GM19023 (cell line): ENCODE results near the gene NR2C2AP.
A peak's percentile ranks its signal among the peaks of the same experiment; 100 is the strongest.
"Not testable (repeated sequence)": the region's sequence is repeated elsewhere in the genome, so short reads cannot be mapped to it uniquely, and the experiment has no call there.

Source experiments
- ATAC-seq: cut with Tn5 transposase; IDR thresholded peaks from one replicate; pipeline ENCODE4 v1.9.1; 2021; ENCODE audit warnings: mild to moderate bottlenecking, moderate library complexity; ENCODE audit not compliant: unreplicated experiment

NR2C2AP gene

GRCh38 chr19:19203012-19203856 lies at the start of gene NR2C2AP:
Gene NR2C2AP, minus strand, starts transcription at chr19:19203414. Its CDS starts 354 bp downstream, at chr19:19203060.
- ATAC-seq, result peak; percentile 82

GRCh38 chr19:19250196-19250801 lies 47.1 kb upstream of the NR2C2AP start:
- no peak for ATAC-seq

- ATAC-seq, result no peak
These were observed 37.3 kb upstream of the NR2C2AP start for GRCh38 chr19:19240476-19240875.

GRCh38 chr19:19239675-19240074 lies 36.5 kb upstream of the NR2C2AP start:
- ATAC-seq, result no peak

GRCh38 chr19:19238126-19238894 lies 35.1 kb upstream of the NR2C2AP start:
- ATAC-seq, result no peak

GRCh38 chr19:19236173-19236572 lies 33.0 kb upstream of the NR2C2AP start:
- no peak for ATAC-seq

GRCh38 chr19:19234220-19234816 lies 31.1 kb upstream of the NR2C2AP start:
- no peak for ATAC-seq

- ATAC-seq, result no peak
These were observed 29.1 kb upstream of the NR2C2AP start for GRCh38 chr19:19232261-19232721.

GRCh38 chr19:19230999-19231398 lies 27.8 kb upstream of the NR2C2AP start:
- ATAC-seq, result no peak

GRCh38 chr19:19229701-19230100 lies 26.5 kb upstream of the NR2C2AP start:
- ATAC-seq, result no peak

- ATAC-seq, result no peak
These were observed 24.0 kb upstream of the NR2C2AP start for GRCh38 chr19:19227217-19227616.

- ATAC-seq, result no peak
These were observed 23.4 kb upstream of the NR2C2AP start for GRCh38 chr19:19226663-19227062.

- no peak for ATAC-seq
These were observed 23.0 kb upstream of the NR2C2AP start for GRCh38 chr19:19226204-19226603.

- ATAC-seq, result no peak
These were observed 21.8 kb upstream of the NR2C2AP start for GRCh38 chr19:19224852-19225494.

- no peak for ATAC-seq
These were observed 21.1 kb upstream of the NR2C2AP start for GRCh38 chr19:19224150-19224851.

GRCh38 chr19:19223636-19224035 lies 20.4 kb upstream of the NR2C2AP start:
- no peak for ATAC-seq

- no peak for ATAC-seq
These were observed 19.8 kb upstream of the NR2C2AP start for GRCh38 chr19:19223060-19223459.

- ATAC-seq, result not testable (repeated sequence)
These were observed 17.8 kb upstream of the NR2C2AP start for GRCh38 chr19:19221000-19221399.

- no peak for ATAC-seq
These were observed 15.7 kb upstream of the NR2C2AP start for GRCh38 chr19:19218911-19219310.

- no peak for ATAC-seq
These were observed 13.9 kb upstream of the NR2C2AP start for GRCh38 chr19:19217099-19217498.
